NCI-H345 (cell line): Measurements from ENCODE around the gene RNF13.
"Not testable (repeated sequence)": the region's sequence is repeated elsewhere in the genome, so short reads cannot be mapped to it uniquely, and the experiment has no call there.

Experiments used
- DNase-seq: peaks from one replicate; lab custom pipeline; 2025; lab: John Stamatoyannopoulos, UW

The RNF13 gene

DNA sequence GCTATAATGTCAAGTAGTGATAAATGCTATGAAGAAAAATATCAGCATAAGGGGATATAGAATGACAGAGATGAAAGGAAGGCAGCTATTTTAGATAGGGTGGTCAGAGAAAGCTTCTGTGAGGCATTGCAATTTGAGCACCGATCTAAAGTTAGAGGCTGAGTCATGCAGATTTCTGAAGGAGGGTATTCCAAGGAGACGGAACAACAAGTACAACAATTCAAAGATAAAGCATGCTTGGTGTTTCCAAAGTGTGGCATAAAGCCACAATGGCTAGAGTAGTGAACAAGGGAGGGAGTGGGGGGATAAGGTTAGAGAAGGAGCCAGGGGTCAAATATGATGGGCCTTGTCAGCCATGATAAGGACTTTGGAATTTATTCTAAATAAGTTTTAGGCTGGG is 85.8 kb downstream of the RNF13 start:
- no peak for DNase-seq

DNA sequence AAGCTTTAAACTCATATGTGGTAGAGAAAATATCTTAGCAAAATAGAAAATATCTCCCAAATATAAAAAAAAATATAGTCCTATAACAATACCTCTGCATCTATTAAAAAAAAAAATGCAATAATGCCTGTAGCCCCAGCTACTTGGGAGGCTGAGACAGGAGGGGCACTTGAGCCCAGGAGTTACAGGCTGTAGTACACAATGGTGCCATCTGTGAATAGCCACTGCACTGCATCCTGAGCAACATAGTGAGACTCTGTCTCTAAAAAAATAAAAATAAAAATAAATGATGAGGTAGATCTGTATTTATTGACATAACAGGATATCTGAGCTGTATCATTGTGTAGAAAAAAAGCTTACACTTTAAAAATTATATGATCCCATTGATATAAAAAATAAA is 87.3 kb downstream of the RNF13 start:
- DNase-seq: no peak

DNA sequence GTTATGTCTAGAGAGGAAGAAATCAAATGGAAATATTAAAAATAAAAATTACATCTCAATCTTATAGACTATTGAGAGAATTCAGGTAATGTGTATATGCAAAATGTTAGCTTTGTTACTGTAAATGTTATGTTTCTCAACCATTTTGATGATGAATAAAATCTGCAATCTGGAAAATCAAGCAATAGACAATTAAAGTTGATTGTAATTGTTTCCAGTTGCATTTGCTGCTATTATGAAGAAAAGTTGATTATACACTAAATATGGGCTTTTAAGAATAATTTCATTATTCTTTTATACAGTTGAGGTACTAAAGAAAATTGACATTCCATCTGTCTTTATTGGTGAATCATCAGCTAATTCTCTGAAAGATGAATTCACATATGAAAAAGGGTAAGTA is 88.8 kb downstream of the RNF13 start:
- DNase-seq: no peak

GRCh38 chr3:149902498-149903139 is 89.6 kb downstream of the RNF13 start:
- DNase-seq: no peak

GRCh38 chr3:149906036-149906435 is 93.0 kb downstream of the RNF13 start:
- DNase-seq: no peak

GRCh38 chr3:149908424-149908957 is 95.5 kb downstream of the RNF13 start:
- DNase-seq: no peak

DNA sequence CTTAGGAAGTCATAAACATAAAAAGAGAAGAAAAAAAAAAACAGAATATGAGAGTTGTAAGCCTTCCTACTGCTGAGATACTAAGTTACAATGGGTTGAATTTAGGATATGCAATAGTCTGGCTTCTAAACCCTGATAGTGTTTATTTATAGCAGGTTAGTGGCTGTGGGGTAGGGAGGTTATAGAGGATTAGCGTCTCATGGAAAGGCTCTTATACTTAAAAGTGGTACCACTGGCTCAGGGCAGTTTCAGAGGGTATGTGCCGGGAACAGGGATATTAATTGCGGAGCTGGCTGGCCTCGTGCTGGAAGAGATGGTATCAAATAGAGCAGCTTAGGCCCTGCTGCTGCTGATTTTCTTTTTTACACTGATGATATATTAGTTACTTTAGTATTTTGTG is 96.9 kb downstream of the RNF13 start:
- no peak for DNase-seq

DNA sequence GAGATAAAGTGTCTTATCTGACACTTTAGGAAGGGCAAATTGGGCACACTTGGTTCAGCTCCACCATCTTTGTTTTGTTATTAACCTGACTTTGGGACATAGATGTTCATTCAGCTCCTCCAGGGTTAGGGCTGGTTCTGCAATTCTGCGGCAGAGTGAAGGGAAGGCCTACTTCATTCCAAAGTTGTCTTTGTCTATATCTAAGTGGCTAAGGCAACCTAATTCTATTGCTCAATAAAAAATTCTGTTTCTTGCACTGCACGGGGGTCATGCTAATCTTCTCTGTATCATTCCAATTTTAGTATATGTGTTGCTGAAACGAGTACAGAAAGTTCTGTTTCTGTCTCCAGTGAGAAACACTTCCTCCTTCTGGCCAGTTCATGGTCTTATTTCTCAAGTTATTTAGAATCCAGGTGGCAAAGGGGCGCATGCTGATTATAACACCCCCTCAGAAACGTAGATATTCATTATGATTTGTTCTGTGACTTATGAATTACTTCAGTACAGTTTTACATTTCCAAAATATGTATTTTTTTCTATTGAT is 104.2 kb downstream of the RNF13 start:
- DNase-seq: no peak

DNA sequence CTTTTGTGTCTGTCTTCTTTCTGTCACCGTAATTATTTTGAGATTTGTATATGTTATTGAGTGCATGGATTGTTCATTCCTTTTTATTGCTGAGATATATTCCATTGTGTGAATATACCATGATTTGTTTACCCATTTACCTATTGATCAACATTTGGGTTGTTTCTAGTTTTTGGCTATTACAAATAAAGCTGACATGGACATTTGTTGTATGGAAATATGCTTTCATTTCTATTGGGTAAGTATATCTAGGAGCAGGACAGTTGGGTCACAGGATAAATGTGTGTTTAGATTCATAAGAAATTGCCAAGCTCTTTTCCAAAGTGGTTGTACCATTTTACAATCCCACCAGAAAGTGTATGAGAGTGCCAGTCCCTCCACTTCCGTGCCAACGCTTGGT is 106.5 kb downstream of the RNF13 start:
- DNase-seq: no peak

DNA sequence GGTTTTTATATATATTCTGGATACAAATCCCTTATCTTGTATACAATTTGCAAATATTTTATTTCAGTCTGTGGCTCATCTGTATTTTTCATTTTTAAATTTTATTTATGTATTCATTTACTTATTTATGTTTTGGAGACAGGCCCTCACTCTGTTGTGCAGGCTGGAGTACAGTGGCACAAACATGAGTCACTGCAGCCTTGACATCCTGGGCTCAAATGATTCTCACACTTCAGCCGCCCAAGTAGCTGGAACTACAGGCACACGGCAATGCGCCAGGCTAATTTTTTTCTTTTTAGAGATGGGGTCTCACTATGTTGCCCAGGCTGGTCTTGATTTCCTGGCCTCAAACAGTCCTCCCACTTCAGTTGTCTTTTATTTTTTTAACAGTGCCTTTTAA is 107.1 kb downstream of the RNF13 start:
- DNase-seq: no peak

DNA sequence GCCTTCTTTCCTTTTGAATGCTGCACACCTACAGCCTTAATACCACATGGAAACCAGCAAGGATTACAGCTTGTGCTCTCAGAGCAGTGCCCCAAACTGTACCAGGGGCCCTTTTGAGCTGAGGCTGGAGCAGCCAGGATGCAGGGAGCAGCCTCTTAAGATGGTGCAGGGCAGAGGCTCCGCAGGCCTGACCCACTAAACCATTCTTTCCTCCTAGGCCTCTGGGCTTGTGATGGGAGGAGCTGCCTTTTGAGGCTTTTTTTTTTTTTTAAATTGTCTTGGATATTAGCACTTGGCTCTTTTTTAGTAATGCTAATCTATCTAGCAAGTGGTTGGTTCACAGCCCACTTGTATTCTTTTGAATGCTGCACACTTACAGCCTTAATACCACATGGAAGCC is 120.0 kb downstream of the RNF13 start:
- no peak for DNase-seq

DNA sequence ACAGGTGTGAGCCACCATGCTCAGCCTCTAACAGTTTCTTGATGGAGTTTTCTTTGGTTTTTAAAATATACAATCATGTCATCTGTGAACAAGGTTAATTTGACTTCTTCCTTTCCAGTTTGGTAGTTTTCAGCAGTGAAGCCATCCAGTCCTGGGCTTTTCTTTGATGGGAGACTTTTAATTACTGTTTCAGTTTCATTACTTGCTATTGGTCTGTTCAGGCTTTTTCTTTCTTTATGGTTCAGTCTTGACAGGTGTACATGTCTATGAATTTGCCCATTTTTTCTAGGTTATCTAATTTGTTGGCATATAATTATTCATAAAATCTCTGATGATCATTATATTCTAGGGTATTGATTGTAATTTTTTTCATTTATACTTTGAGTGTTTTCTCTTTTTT is 120.8 kb downstream of the RNF13 start:
- DNase-seq: no peak

GRCh38 chr3:149934524-149934923 is 121.5 kb downstream of the RNF13 start:
- DNase-seq: no peak

- peak; percentile 54 for DNase-seq
Observed at GRCh38 chr3:149936812-149937230, 123.8 kb downstream of the RNF13 start.

DNA sequence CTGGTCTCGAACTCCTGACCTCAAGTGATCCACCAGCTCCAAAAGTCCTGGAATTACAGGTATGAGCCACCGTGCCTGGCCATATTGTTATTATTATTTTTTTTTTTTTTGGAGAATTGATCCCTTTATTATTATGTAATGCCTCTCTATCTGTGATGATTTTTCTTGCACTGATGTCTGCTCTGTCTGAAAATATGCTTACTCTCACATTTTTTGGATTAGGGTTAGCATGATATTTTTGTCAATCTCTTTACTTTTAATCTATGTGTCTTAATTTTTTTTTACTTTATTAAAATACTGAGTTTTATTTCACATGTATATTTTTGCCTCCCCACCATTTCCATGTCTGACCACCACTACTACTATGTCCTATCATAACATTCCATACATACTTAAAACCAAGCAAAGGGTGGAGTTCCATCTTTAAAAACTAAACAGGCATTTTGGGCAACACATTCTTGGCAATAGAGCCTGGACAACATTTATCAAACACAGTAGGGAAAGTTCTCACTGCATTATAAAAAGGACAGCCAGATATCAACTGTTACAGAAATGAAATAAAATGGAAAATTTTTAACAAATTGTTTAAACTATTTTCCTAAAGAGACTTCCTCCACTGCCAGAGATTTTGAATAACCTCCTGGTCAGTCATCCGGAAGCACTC is 125.5 kb downstream of the RNF13 start:
- DNase-seq: not testable (repeated sequence)

DNA sequence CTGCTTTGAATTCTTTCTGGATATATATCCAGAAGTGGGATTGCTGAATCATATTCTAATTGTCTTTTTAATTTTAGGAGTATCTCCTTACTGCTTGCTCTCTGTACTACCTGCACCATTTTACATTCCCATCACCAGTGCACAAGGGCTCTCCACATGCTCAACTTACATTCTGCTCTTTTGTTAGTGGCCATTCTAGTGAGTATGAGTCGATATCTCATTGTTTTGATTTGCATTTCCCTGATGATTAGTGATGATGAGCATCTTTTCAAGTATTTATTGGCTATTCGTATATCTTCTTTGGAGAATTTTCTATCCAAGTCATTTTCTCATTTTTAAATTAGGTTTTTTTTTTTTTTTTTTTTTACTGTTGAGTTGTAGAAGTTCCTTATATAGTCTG is 128.2 kb downstream of the RNF13 start:
- DNase-seq: no peak

- no peak for DNase-seq
Observed at GRCh38 chr3:149941946-149942345, 128.9 kb downstream of the RNF13 start.

- DNase-seq: no peak
Observed at GRCh38 chr3:149942409-149942808, 129.4 kb downstream of the RNF13 start.

- DNase-seq: not testable (repeated sequence)
Observed at GRCh38 chr3:149943966-149944365, 131.0 kb downstream of the RNF13 start.

DNA sequence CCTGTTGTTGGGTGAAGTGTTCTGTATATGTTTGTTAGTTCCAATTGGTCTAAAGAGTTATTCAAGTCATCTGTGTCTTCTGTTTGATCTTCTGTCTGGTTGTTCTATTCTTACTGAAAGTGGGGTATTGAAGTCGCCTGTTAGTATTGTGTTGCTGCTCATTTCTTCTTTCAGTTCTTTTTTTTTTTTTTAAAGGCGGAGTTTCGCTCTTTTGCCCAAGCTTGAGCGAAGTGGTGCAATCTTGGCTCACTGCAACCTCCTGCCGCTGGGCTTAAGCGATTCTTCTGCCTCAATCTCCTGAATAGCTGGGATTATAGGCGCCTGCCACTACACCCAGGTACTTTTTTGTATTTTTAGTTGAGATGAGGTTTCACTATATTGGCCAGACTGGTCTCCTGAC is 134.2 kb downstream of the RNF13 start:
- no peak for DNase-seq

GRCh38 chr3:149949181-149949580 is 136.2 kb downstream of the RNF13 start:
- DNase-seq: no peak

DNA sequence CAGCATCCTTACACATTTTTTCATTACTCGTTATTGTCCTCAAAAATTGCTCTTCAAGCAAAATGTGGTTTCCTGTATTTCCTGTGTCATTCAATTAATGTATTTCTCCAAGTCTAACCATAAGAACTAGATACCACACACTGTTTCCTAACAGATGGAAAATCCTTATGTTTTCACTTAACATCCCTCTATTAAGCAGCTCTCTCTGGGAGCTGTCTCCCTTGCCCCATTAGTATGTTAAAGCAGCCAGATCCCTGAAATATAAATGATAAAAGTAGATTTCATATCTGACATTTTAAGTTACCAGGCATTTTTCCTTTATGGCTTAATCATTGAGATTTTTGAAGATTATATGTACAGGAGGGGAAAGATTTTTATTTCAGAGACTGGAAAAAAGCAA is 141.8 kb downstream of the RNF13 start:
- DNase-seq: no peak

DNA sequence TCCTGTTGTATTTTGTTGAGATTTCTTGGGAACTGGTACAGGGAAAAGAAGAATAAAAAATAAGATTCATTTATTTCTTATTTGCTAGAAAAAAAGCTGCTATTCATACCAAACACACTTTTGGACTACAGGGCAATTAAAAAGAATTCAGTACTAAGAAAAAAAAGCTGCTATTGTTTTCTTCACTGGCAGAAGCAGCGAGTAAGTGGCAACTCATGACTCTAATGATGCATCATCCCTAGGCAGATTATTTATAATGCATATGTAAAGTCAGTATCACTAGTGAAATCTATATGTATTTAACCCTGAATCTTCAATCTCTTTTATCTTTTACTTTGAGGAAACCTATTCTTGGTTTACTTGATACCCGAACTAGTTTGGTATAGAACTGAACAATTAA is 142.4 kb downstream of the RNF13 start:
- DNase-seq: no peak
